Calu3 (cell line): ENCODE results near the gene CAPZA1. TPM values are rescaled to one million over a fixed set of nuclear protein-coding genes. Genes with fewer than 3 reads are reported as not detected.

Experiments used
- BruUV-seq: library from RNA; stranded (reverse); fragments of 400-500 nt; replicated peaks from 2 replicates; lab custom pipeline; 2021; lab: Mats Ljungman, UMichigan
- CTCF ChIA-PET: fragments of 300-600 bp; sonication (Branson Sonifier 250); formaldehyde crosslinking; loops from one replicate; lab custom pipeline; 2022; ENCODE audit warnings: antibody characterized with exemption; lab: Charles Lee
- DNase-seq: peaks from one replicate; pipeline ENCODE4 v3.0.0; 2022
- H3K27ac Mint-ChIP-seq: one replicate; pipeline ENCODE4 v1.8.0; 2022; ENCODE audit warnings: mixed read lengths; ENCODE audit not compliant: unreplicated experiment
- H3K27me3 Mint-ChIP-seq: one replicate; pipeline ENCODE4 v1.8.0; 2022; ENCODE audit warnings: mixed read lengths; ENCODE audit not compliant: unreplicated experiment
- H3K36me3 Mint-ChIP-seq: one replicate; pipeline ENCODE4 v1.8.0; 2022; ENCODE audit warnings: mild to moderate bottlenecking, moderate library complexity, mixed read lengths; ENCODE audit not compliant: insufficient read depth, unreplicated experiment
- H3K4me1 Mint-ChIP-seq: one replicate; pipeline ENCODE4 v1.8.0; 2022; ENCODE audit warnings: mild to moderate bottlenecking, low read depth, mixed read lengths; ENCODE audit not compliant: unreplicated experiment
- H3K4me3 Mint-ChIP-seq: one replicate; pipeline ENCODE4 v1.8.0; 2022; ENCODE audit warnings: mild to moderate bottlenecking, low read depth, moderate library complexity, mixed read lengths; ENCODE audit not compliant: unreplicated experiment
- H3K9me3 Mint-ChIP-seq: one replicate; pipeline ENCODE4 v1.8.0; 2022; ENCODE audit warnings: low read depth, mixed read lengths; ENCODE audit not compliant: unreplicated experiment
- CTCF ChIP-seq: fragments of 200-600 bp; IDR thresholded peaks from one replicate; pipeline ENCODE4 v1.8.0; 2022; ENCODE audit warnings: antibody characterized with exemption; ENCODE audit not compliant: unreplicated experiment
- intact Hi-C: fragments of 100-400 bp; cut with micrococcal nuclease; formaldehyde crosslinking; loops from one replicate; pipeline ENCODE4 v1.10.0; 2022; ENCODE audit not compliant: unreplicated experiment
- total RNA-seq: library from RNA; stranded (reverse); gene quantifications from 2 replicates; pipeline ENCODE4 v1.2.3, GENCODE V29; 2022

Gene CAPZA1
- total RNA-seq, 1 experiment from 2014 or later, result 103 TPM

GRCh38 chr1:112579801-112580510 lies 39.7 kb upstream of the CAPZA1 start:
- DNase-seq, result no peak
- H3K9me3 Mint-ChIP-seq, result no peaks in the 10 kb centered on the region
- BruUV-seq, result no TSS peak
- H3K27me3 Mint-ChIP-seq, result no peaks in the 10 kb centered on the region
- peaks cover 12% of the 10 kb centered on the region for H3K36me3 Mint-ChIP-seq
- no peaks in the 10 kb centered on the region for H3K4me1 Mint-ChIP-seq
- no peak overlapping the region for H3K4me3 Mint-ChIP-seq
- CTCF ChIA-PET, result no interaction called here
- intact Hi-C loops, result no loop called here
- no peak for TF ChIP-seq CTCF
- H3K27ac Mint-ChIP-seq, result no peak overlapping the region

GRCh38 chr1:112581586-112582192 lies 37.9 kb upstream of the CAPZA1 start:
- DNase-seq, result no peak
- Mint-ChIP-seq H3K9me3 (no peaks in the 10 kb centered on the region), H3K27me3 (no peaks in the 10 kb centered on the region), H3K4me1 (no peaks in the 10 kb centered on the region), H3K36me3 (peaks cover 12% of the 10 kb centered on the region), H3K27ac (no peak overlapping the region), H3K4me3 (no peak overlapping the region)
- intact Hi-C loops, result no loop called here
- TF ChIP-seq CTCF, result no peak
- CTCF ChIA-PET, result interaction anchor here (0.6 kb wide), 1 partner anchor 37 kb away, joined by 3 read pairs; no protein-coding TSS in a partner anchor
- BruUV-seq, result no TSS peak

GRCh38 chr1:112583366-112583765 lies 36.3 kb upstream of the CAPZA1 start:
- no peak for TF ChIP-seq CTCF
- no peaks in the 10 kb centered on the region for H3K9me3 Mint-ChIP-seq
- H3K27ac Mint-ChIP-seq, result no peak overlapping the region
- intact Hi-C loops, result no loop called here
- BruUV-seq, result no TSS peak
- no peak for DNase-seq
- no peak overlapping the region for H3K4me3 Mint-ChIP-seq
- CTCF ChIA-PET, result no interaction called here
- no peaks in the 10 kb centered on the region for H3K27me3 Mint-ChIP-seq
- H3K4me1 Mint-ChIP-seq, result no peaks in the 10 kb centered on the region
- H3K36me3 Mint-ChIP-seq, result peaks cover 12% of the 10 kb centered on the region

GRCh38 chr1:112589766-112590165 lies 29.9 kb upstream of the CAPZA1 start:
- Mint-ChIP-seq H3K27ac (no peak overlapping the region), H3K27me3 (no peaks in the 10 kb centered on the region), H3K36me3 (peaks cover 12% of the 10 kb centered on the region), H3K4me3 (no peak overlapping the region), H3K4me1 (no peaks in the 10 kb centered on the region), H3K9me3 (peaks cover 8% of the 10 kb centered on the region)
- no TSS peak for BruUV-seq
- no peak for TF ChIP-seq CTCF
- CTCF ChIA-PET, result interaction anchor here (0.6 kb wide), 1 partner anchor 125 kb away, joined by 3 read pairs; the partner anchor contains the start of gene PPM1J
- no peak for DNase-seq
- intact Hi-C loops, result no loop called here
